GM18505 (cell line): ENCODE measurements around the gene GATAD2A.

Experiments
- ATAC-seq: cut with Tn5 transposase; IDR thresholded peaks from one replicate; pipeline ENCODE4 v1.9.1; 2021; ENCODE audit not compliant: unreplicated experiment
- POLR2A ChIP-seq: IDR thresholded peaks from 4 replicates; pipeline ENCODE4 v1.6.1; 2011; ENCODE audit warnings: borderline replicate concordance; ENCODE audit not compliant: insufficient read depth, insufficient read length; ENCODE audit errors: extremely low read depth

GATAD2A gene

GRCh38 chr19:19403373-19403901, 2.0 kb upstream of the GATAD2A start:
- TF ChIP-seq POLR2A: no peak
- no peak for ATAC-seq

DNA sequence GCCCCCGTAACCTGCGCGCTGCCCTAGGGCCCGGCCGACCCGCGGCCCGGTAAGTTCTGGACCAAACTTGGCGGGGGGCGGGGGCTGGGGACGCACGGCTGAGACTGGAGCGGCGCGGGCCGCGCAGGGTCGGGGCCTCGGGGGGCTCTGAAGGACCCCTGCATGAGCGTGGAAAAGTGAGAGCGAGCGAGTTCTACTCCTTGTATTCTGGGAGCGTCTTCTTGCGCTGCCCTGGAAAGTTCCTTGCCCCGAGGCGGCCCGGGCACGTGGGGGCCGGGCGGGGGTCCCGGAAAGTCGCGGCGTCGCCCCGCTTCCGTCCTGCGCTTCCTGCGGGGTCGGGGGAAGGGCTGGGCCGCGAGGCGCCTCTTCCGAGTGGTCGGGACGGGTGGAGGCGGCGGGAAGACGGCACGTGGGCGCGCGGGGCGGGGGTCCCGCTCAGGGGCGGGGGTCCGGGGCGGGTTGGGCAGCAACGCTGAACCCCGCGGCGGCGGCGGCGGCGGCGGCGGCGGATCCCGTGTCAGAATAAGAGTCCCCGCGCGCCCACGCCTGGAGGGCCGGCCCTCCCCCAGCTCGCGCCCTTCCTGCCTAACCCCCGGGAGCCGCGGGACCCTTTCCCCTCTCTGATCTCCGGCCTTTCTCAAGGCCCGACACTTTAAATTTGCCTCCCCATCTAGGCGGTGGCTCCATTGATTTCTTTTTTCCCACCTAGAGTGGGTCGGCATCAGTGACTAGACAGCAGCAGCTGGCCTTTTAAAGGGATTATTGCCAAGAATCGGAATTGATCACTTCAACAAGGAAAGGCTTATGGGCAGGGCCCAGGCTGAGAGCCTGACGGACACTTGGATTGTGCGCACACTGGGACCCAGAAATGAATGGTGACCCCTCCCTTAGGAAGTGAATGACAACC, 749 bp downstream of the GATAD2A start:
- TF ChIP-seq POLR2A: no peak
- peak; percentile 28 for ATAC-seq

- TF ChIP-seq POLR2A: no peak
- ATAC-seq: no peak
Measured at GRCh38 chr19:19406878-19407632, 1.6 kb downstream of the GATAD2A start.

GRCh38 chr19:19407633-19407930, 2.1 kb downstream of the GATAD2A start:
- no peak for TF ChIP-seq POLR2A
- no peak for ATAC-seq

- no peak for TF ChIP-seq POLR2A
- ATAC-seq: no peak
Measured at GRCh38 chr19:19409205-19409604, 3.7 kb downstream of the GATAD2A start.

GRCh38 chr19:19409631-19410030, 4.2 kb downstream of the GATAD2A start:
- ATAC-seq: no peak
- no peak for TF ChIP-seq POLR2A

GRCh38 chr19:19410553-19411550, 5.4 kb downstream of the GATAD2A start:
- ATAC-seq: peak; percentile 42
- no peak for TF ChIP-seq POLR2A

DNA sequence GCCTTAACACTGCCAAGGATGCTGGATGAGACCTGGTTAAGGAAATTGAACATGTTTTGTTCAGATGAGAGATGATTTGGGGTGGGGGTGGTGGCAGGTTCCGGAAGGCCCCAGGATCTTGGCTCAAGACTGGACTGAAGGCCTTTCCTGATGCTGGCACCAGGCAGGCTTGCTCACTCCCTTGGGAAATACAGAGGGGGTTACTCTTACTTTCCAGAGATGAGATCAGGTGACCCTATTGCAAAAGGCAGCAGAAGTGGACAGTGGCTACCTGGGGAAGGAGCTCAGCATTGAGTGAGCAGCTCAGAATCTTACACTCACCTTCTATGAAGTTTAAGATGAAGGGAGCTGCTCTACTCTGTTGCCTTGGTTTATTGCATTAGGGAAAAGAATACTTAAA, 10.8 kb downstream of the GATAD2A start:
- ATAC-seq: no peak
- TF ChIP-seq POLR2A: no peak

DNA sequence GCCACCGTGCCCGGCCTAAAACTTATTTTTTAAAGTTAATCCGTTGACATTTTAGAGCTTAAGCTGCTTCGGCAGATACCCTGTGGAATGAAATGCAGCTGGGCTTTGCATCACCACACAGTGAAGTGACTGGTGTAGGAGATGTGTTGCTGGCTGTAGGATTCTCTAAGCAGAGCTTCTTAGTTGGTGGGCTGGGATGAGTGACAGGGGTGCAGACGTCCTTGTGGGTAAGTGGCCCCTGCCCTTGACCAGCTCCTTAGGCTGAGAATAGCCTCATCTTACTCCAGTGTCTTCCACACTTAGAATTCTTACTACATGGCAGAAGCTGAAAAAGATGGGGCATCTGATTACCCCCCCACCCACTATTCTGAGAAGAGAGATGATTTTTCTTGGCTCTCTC, 11.6 kb downstream of the GATAD2A start:
- no peak for TF ChIP-seq POLR2A
- no peak for ATAC-seq

- no peak for ATAC-seq
- no peak for TF ChIP-seq POLR2A
Measured at GRCh38 chr19:19417628-19418245, 12.3 kb downstream of the GATAD2A start.

DNA sequence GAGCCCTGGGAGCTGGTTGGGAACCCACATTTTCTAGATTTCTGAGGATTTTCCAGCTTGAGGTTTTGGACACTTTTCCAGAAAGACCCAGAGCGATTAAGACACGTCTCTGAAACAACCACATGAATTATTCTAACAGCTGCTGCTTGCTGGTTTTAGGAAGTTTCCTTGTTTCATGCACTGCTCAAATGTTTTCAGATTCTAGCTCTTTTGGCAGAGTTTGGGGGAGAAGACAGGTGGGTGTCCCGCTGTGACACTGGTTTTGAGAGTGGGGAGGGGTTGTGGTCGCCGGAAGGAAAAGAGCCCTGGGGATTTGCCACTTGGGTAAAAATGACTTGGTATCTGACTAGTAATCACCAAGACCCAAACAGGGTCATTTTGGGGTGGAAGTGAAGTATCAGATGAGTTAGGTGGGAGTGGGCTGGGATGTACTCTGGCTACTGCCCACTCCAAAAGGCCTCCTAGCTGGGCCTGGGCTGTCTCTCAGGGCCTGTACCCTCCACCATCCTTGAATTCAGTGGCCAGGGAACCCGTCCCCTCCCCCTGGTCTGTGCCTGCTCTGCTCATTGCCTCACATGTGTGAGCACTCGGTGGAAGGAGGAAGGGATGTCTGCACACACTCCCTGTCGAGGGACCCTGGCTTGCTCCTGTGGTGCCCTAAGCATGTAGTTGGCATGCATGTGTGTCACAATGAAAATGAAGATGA, 13.2 kb downstream of the GATAD2A start:
- no peak for ATAC-seq
- no peak for TF ChIP-seq POLR2A
